GM23338 (cell line): ENCODE data around the gene TPST1. TPM values are rescaled to one million over a fixed set of nuclear protein-coding genes. Genes with fewer than 3 reads are reported as not detected.

ENCODE experiments used
- ATAC-seq: fragments of 200-7000 bp; cut with Tn5 transposase; 3 replicates; pipeline ENCODE4 v1.9.1; 2020
- DNase-seq: peaks from one replicate; pipeline ENCODE4 v3.0.0-alpha.2; 2015; ENCODE audit warnings: low spot score
- H2AFZ ChIP-seq: fragments of 200-600 bp; sonication (generic); 2 replicates; pipeline ENCODE4 v1.8.0; 2016; ENCODE audit warnings: antibody characterized with exemption, mild to moderate bottlenecking, moderate library complexity
- H3F3A ChIP-seq: fragments of 200-600 bp; sonication (generic); replicated peaks from 2 replicates; pipeline ENCODE4 v1.8.0; 2017; ENCODE audit warnings: antibody characterized with exemption, mixed run types, low read depth
- H3K27ac ChIP-seq: fragments of 200-600 bp; sonication (generic); 2 replicates; pipeline ENCODE4 v1.6.1; 2016; ENCODE audit warnings: low read depth
- H3K27me3 ChIP-seq: fragments of 200-600 bp; sonication (generic); 2 replicates; pipeline ENCODE4 v1.8.0; 2016; ENCODE audit warnings: mild to moderate bottlenecking, mixed run types, moderate library complexity; ENCODE audit not compliant: insufficient read depth
- H3K36me3 ChIP-seq: fragments of 200-600 bp; sonication (generic); 2 replicates; pipeline ENCODE4 v1.8.0; 2016; ENCODE audit warnings: mild to moderate bottlenecking; ENCODE audit not compliant: insufficient read depth
- H3K4me1 ChIP-seq: fragments of 200-600 bp; sonication (generic); 2 replicates; pipeline ENCODE4 v1.8.0; 2016; ENCODE audit warnings: mild to moderate bottlenecking, moderate library complexity; ENCODE audit not compliant: insufficient read depth
- H3K4me2 ChIP-seq: fragments of 200-600 bp; sonication (generic); 2 replicates; pipeline ENCODE4 v1.7.1; 2017; ENCODE audit warnings: mixed run types
- H3K4me3 ChIP-seq: fragments of 200-600 bp; sonication (generic); 2 replicates; pipeline ENCODE4 v1.6.1; 2016; ENCODE audit warnings: mixed run types
- H3K79me2 ChIP-seq: fragments of 200-600 bp; sonication (generic); replicated peaks from 2 replicates; pipeline ENCODE4 v1.8.0; 2017; ENCODE audit warnings: mild to moderate bottlenecking; ENCODE audit not compliant: insufficient read depth
- H3K9me2 ChIP-seq: fragments of 200-600 bp; sonication (generic); 2 replicates; pipeline ENCODE4 v1.8.0; 2017; ENCODE audit not compliant: insufficient read depth
- H4K20me1 ChIP-seq: fragments of 200-600 bp; sonication (generic); replicated peaks from 2 replicates; pipeline ENCODE4 v1.8.0; 2017; ENCODE audit warnings: mild to moderate bottlenecking; ENCODE audit not compliant: insufficient read depth
- H3K27ac Mint-ChIP-seq: 2 replicates; pipeline ENCODE4 v1.8.0; 2020; ENCODE audit warnings: inconsistent platforms, mild to moderate bottlenecking, moderate library complexity, mixed read lengths
- H3K27me3 Mint-ChIP-seq: 3 replicates; pipeline ENCODE4 v1.8.0; 2022; ENCODE audit warnings: low read depth, mild to moderate bottlenecking, moderate library complexity, mixed read lengths, inconsistent platforms; ENCODE audit not compliant: insufficient read depth, poor library complexity
- H3K36me3 Mint-ChIP-seq: 3 replicates; pipeline ENCODE4 v1.8.0; 2021; ENCODE audit warnings: low read depth, mild to moderate bottlenecking, inconsistent platforms, moderate library complexity, mixed read lengths
- H3K4me1 Mint-ChIP-seq: 3 replicates; pipeline ENCODE4 v1.8.0; 2020; ENCODE audit warnings: mild to moderate bottlenecking, inconsistent platforms, mixed read lengths
- H3K4me3 Mint-ChIP-seq: 3 replicates; pipeline ENCODE4 v1.8.0; 2021; ENCODE audit warnings: moderate library complexity, mild to moderate bottlenecking, inconsistent platforms, mixed read lengths
- H3K9me3 Mint-ChIP-seq: 3 replicates; pipeline ENCODE4 v1.8.0; 2020; ENCODE audit warnings: moderate library complexity, mild to moderate bottlenecking, inconsistent platforms, mixed read lengths
- CREB1 ChIP-seq: fragments of 250-450 bp; sonication (Bioruptor Pico); IDR thresholded peaks from 2 replicates; pipeline ENCODE4 v1.5.0; 2020; ENCODE audit warnings: low read depth, mild to moderate bottlenecking, moderate library complexity
- EZH2 ChIP-seq: fragments of 200-600 bp; sonication (generic); IDR thresholded peaks from one replicate; pipeline ENCODE4 v1.8.0; 2017; ENCODE audit warnings: antibody characterized with exemption, mild to moderate bottlenecking, low read depth; ENCODE audit not compliant: unreplicated experiment
- EZH2phosphoT487 ChIP-seq: fragments of 200-600 bp; sonication (generic); IDR thresholded peaks from one replicate; pipeline ENCODE4 v1.8.1; 2018; ENCODE audit warnings: antibody characterized with exemption; ENCODE audit not compliant: unreplicated experiment
- NANOG ChIP-seq: IDR thresholded peaks from 2 replicates; pipeline ENCODE4 v1.6.1; 2016; ENCODE audit warnings: antibody characterized with exemption, borderline replicate concordance
- POLR2AphosphoS5 ChIP-seq: IDR thresholded peaks from 2 replicates; pipeline ENCODE4 v1.6.1; 2016; ENCODE audit warnings: antibody characterized with exemption, low read depth
- ZNF114 ChIP-seq: fragments of 250-450 bp; sonication (Bioruptor Pico); IDR thresholded peaks from 2 replicates; pipeline ENCODE4 v1.5.0; 2020; ENCODE audit warnings: mild to moderate bottlenecking, moderate library complexity
- ZNF331 ChIP-seq: fragments of 250-450 bp; sonication (Bioruptor Pico); IDR thresholded peaks from 2 replicates; pipeline ENCODE4 v1.5.0; 2020; ENCODE audit warnings: low read depth, mild to moderate bottlenecking, moderate library complexity
- polyA plus RNA-seq: library from polyadenylated mRNA; unstranded; fragments of >200 nt; fragmentation: Nextera tagmentation; extraction: Ambion mirVana; gene quantifications from 2 replicates; pipeline ENCODE4 v1.2.1, GENCODE V29; 2016
- total RNA-seq: library from RNA; depleted of rRNA; stranded (reverse); fragments of >200 nt; shearing (Covaris generic); gene quantifications from 2 replicates; pipeline ENCODE4 v1.2.3, GENCODE V29; 2014
- TF ChIP-seq, protein P1 (sequence below): IDR thresholded peaks from one replicate; pipeline ENCODE4 v1.6.1; 2018; ENCODE audit warnings: antibody characterized with exemption; ENCODE audit not compliant: unreplicated experiment
- TF ChIP-seq, protein P2 (sequence below): IDR thresholded peaks from 2 replicates; pipeline ENCODE4 v1.6.1; 2016; ENCODE audit warnings: antibody characterized with exemption

The TPST1 gene
- total and polyA plus RNA-seq, 2 experiments from 2014 or later: 10.7 to 19.2 TPM

DNA sequence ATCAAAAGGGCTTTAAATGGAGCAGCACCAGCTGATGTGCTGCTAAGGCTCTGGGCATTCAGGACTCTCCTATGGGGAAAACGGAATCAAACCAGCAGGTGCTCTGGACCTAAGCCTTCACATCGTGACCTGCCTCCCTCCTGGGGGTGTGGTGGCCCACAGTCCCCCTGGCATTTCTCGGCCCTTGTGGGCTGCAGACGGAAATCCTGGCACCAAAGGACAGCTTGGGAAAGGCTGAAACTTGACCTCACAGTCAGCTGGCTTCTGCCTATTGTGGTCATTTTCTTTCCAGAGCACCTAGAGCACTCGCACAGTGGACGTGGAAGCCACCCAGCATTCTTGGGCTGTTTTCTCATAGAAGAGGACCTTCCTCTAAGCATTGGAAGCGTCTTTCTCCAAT lies 74.8 kb downstream of the TPST1 start (continued):
- TF ChIP-seq, protein P1, sequence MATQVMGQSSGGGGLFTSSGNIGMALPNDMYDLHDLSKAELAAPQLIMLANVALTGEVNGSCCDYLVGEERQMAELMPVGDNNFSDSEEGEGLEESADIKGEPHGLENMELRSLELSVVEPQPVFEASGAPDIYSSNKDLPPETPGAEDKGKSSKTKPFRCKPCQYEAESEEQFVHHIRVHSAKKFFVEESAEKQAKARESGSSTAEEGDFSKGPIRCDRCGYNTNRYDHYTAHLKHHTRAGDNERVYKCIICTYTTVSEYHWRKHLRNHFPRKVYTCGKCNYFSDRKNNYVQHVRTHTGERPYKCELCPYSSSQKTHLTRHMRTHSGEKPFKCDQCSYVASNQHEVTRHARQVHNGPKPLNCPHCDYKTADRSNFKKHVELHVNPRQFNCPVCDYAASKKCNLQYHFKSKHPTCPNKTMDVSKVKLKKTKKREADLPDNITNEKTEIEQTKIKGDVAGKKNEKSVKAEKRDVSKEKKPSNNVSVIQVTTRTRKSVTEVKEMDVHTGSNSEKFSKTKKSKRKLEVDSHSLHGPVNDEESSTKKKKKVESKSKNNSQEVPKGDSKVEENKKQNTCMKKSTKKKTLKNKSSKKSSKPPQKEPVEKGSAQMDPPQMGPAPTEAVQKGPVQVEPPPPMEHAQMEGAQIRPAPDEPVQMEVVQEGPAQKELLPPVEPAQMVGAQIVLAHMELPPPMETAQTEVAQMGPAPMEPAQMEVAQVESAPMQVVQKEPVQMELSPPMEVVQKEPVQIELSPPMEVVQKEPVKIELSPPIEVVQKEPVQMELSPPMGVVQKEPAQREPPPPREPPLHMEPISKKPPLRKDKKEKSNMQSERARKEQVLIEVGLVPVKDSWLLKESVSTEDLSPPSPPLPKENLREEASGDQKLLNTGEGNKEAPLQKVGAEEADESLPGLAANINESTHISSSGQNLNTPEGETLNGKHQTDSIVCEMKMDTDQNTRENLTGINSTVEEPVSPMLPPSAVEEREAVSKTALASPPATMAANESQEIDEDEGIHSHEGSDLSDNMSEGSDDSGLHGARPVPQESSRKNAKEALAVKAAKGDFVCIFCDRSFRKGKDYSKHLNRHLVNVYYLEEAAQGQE: no peak
- TF ChIP-seq POLR2AphosphoS5 (no peak), EZH2 (no peak), ZNF331 (no peak), ZNF114 (CRISPR knock-in tag) (no peak), CREB1 (CRISPR knock-in tag) (no peak), EZH2phosphoT487 (no peak), NANOG (no peak)
- TF ChIP-seq, protein P2, sequence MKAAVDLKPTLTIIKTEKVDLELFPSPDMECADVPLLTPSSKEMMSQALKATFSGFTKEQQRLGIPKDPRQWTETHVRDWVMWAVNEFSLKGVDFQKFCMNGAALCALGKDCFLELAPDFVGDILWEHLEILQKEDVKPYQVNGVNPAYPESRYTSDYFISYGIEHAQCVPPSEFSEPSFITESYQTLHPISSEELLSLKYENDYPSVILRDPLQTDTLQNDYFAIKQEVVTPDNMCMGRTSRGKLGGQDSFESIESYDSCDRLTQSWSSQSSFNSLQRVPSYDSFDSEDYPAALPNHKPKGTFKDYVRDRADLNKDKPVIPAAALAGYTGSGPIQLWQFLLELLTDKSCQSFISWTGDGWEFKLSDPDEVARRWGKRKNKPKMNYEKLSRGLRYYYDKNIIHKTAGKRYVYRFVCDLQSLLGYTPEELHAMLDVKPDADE: no peak

DNA sequence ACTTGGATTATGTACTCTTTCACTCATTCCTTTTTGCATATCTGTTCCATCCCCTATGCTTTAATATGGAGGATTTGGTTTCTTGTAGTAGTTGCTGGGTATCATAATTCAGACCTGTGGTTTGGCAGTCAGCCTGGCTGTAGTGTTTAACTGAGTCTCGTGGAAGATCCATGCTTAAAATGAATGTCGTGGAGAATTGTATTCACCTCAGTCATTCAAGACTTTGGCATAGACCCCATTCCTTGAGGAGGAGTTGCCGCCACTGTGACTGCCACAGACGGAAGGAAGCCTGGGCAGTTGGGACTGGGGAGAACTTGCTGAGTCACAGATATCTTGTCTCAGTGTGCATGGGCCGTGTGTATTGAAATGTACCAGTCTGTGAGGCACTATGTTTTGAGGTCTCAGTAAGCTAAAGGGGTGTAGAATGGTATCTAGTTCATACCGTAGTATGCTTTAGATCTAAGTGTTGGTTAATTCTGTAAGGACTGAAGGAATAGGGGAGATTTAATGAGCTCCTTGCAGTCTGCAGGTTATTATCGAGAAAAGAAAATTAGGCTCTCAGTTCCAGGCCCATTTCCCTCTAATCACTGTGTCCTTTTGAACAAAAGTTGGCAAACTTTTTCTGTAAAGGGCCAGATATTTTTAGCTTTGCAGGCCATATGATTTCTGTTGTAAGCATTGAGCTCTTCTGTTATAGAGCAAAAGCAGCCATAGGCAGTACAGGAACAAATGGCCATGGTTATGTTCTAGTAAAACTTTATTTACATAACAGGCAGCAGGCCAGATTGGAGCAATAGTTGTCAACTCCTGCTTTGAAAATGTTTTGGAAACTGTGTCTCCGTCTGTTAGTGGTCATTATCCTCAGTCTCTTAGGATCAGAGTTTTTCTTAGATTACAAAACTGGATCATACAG lies 76.8 kb downstream of the TPST1 start:
- no peaks in the 10 kb centered on the region for H3F3A ChIP-seq
- Mint-ChIP-seq H3K4me1 (peaks cover 9% of the 10 kb centered on the region), H3K27ac (peak overlapping the region; percentile 86), H3K9me3 (peaks cover 2% of the 10 kb centered on the region; the same call in 1 of the 3 replicates), H3K36me3 (peaks cover 3% of the 10 kb centered on the region; the same call in 2 of the 3 replicates), H3K4me3 (no peak overlapping the region), H3K27me3 (peaks cover 1% of the 10 kb centered on the region)
- no peak overlapping the region for H3K4me2 ChIP-seq
- H3K9me2 ChIP-seq: no peaks in the 10 kb centered on the region
- peak; percentile 38 for ATAC-seq
- no peak overlapping the region for H2AFZ ChIP-seq
- no peak for DNase-seq
- peaks cover 4% of the 10 kb centered on the region; the same call in 1 of the 2 replicates for H4K20me1 ChIP-seq
- no peak overlapping the region for H3K4me3 ChIP-seq
- H3K79me2 ChIP-seq: peaks cover 29% of the 10 kb centered on the region
- H3K4me1 ChIP-seq: no peaks in the 10 kb centered on the region; the same call in 1 of the 2 replicates
- no peak for TF ChIP-seq POLR2AphosphoS5
- no peak for TF ChIP-seq EZH2phosphoT487
- H3K36me3 ChIP-seq: no peaks in the 10 kb centered on the region
- H3K27ac ChIP-seq: 0 out of 2 replicates have a peak overlapping the region, but pooled peaks have one; percentile 17
- no peaks in the 10 kb centered on the region for H3K27me3 ChIP-seq
